Natural killer cell treated with Interleukin-12 subunit alpha and Interleukin-12 subunit beta and Interleukin-15 and Interleukin-18, amount 100 ng/mL, for 72 hours (primary cell): ENCODE data around the gene SLC35G4. TPM values are rescaled to one million over a fixed set of nuclear protein-coding genes. Genes with fewer than 3 reads are reported as not detected.

Experiments used
- ATAC-seq, 2 donors: fragments of 150-1000 bp; cut with Tn5 transposase in 1 of 2; sonication (Bioruptor Pico), chemical (Tn5 transposase) in 1 of 2; 2 replicates each; pipeline ENCODE4 v1.10.0; 2021
- DNase-seq: peaks from one replicate; pipeline ENCODE4 v3.0.0; 2022; ENCODE audit warnings: low spot score
- H3K27ac Mint-ChIP-seq, 2 donors: 1 replicate in 1 of 2; 2 replicates in 1 of 2; pipeline ENCODE4 v1.8.0; 2022; ENCODE audit warnings: mixed read lengths in 2 of 2, mild to moderate bottlenecking in 1 of 2, moderate library complexity in 1 of 2
- H3K27me3 Mint-ChIP-seq, 2 donors: 1 replicate in 1 of 2; 2 replicates in 1 of 2; pipeline ENCODE4 v1.8.0; 2022; ENCODE audit warnings: mixed read lengths in 2 of 2
- H3K36me3 Mint-ChIP-seq: one replicate; pipeline ENCODE4 v1.8.0; 2022; ENCODE audit warnings: mixed read lengths
- H3K4me1 Mint-ChIP-seq, 2 donors: 1 replicate in 1 of 2; 2 replicates in 1 of 2; pipeline ENCODE4 v1.8.0; 2022; ENCODE audit warnings: low read depth in 2 of 2, mixed read lengths in 2 of 2, mild to moderate bottlenecking in 1 of 2
- H3K4me3 Mint-ChIP-seq: one replicate; pipeline ENCODE4 v1.8.0; 2022; ENCODE audit warnings: mixed read lengths
- H3K9me3 Mint-ChIP-seq: 2 replicates; pipeline ENCODE4 v1.8.0; 2022; ENCODE audit warnings: mixed read lengths
- total RNA-seq, 2 donors: library from RNA; stranded (reverse); gene quantifications; one replicate each; pipeline ENCODE4 v1.2.3, GENCODE V29; 2022

Gene SLC35G4
- total RNA-seq, 2 donors from 2014 or later: not detected

GRCh38 chr18:11651899-11652298 lies 42.5 kb downstream of the SLC35G4 start:
- Mint-ChIP-seq H3K27ac (no peak overlapping the region), H3K27me3 (peaks cover 23 to 25% of the 10 kb centered on the region in 2 donors), H3K36me3 (no peaks in the 10 kb centered on the region), H3K9me3 (no peaks in the 10 kb centered on the region), H3K4me1 (no peaks in the 10 kb centered on the region), H3K4me3 (no peak overlapping the region)
- DNase-seq (no peak), ATAC-seq (no peak)

- DNase-seq (no peak), ATAC-seq (peak in 1 of 2 donors; percentile 43)
- H3K4me3 Mint-ChIP-seq: no peak overlapping the region
- no peaks in the 10 kb centered on the region for H3K4me1 Mint-ChIP-seq
- H3K36me3 Mint-ChIP-seq: no peaks in the 10 kb centered on the region
- no peak overlapping the region for H3K27ac Mint-ChIP-seq
- H3K27me3 Mint-ChIP-seq: peaks cover 34 to 37% of the 10 kb centered on the region in 2 donors
- no peaks in the 10 kb centered on the region for H3K9me3 Mint-ChIP-seq
These were observed 44.1 kb downstream of the SLC35G4 start for GRCh38 chr18:11653521-11653920.

GRCh38 chr18:11654736-11655605 lies 45.6 kb downstream of the SLC35G4 start:
- ATAC-seq (peak in 1 of 2 donors; percentile 59), DNase-seq (no peak)
- Mint-ChIP-seq H3K9me3 (no peaks in the 10 kb centered on the region), H3K4me3 (no peak overlapping the region), H3K27ac (no peak overlapping the region), H3K27me3 (peaks cover 34 to 42% of the 10 kb centered on the region in 2 donors), H3K4me1 (no peaks in the 10 kb centered on the region), H3K36me3 (no peaks in the 10 kb centered on the region)

- no peaks in the 10 kb centered on the region for H3K36me3 Mint-ChIP-seq
- H3K4me1 Mint-ChIP-seq: no peaks in the 10 kb centered on the region
- H3K9me3 Mint-ChIP-seq: no peaks in the 10 kb centered on the region
- H3K27me3 Mint-ChIP-seq: peaks cover 34 to 42% of the 10 kb centered on the region in 2 donors
- no peak for DNase-seq
- no peak overlapping the region for H3K4me3 Mint-ChIP-seq
- no peak overlapping the region for H3K27ac Mint-ChIP-seq
- no peak for ATAC-seq
These were observed 46.2 kb downstream of the SLC35G4 start for GRCh38 chr18:11655606-11655932.

GRCh38 chr18:11657152-11657551 lies 47.8 kb downstream of the SLC35G4 start:
- DNase-seq (no peak), ATAC-seq (no peak)
- Mint-ChIP-seq H3K27ac (no peak overlapping the region), H3K4me3 (no peak overlapping the region), H3K9me3 (no peaks in the 10 kb centered on the region), H3K27me3 (peaks cover 30 to 36% of the 10 kb centered on the region in 2 donors), H3K36me3 (no peaks in the 10 kb centered on the region), H3K4me1 (no peaks in the 10 kb centered on the region)

- Mint-ChIP-seq H3K4me3 (no peak overlapping the region), H3K27me3 (peaks cover 30 to 35% of the 10 kb centered on the region in 2 donors), H3K4me1 (no peaks in the 10 kb centered on the region), H3K36me3 (no peaks in the 10 kb centered on the region), H3K27ac (no peak overlapping the region), H3K9me3 (no peaks in the 10 kb centered on the region)
- DNase-seq: no peak
- no peak for ATAC-seq
These were observed 48.2 kb downstream of the SLC35G4 start for GRCh38 chr18:11657554-11657953.

- H3K27ac Mint-ChIP-seq: no peak overlapping the region
- no peaks in the 10 kb centered on the region for H3K9me3 Mint-ChIP-seq
- H3K27me3 Mint-ChIP-seq: peaks cover 30 to 35% of the 10 kb centered on the region in 2 donors
These were observed 48.6 kb downstream of the SLC35G4 start for GRCh38 chr18:11658019-11658418.

GRCh38 chr18:11658989-11659388 lies 49.6 kb downstream of the SLC35G4 start:
- Mint-ChIP-seq H3K27me3 (peaks cover 26 to 31% of the 10 kb centered on the region in 2 donors), H3K9me3 (no peaks in the 10 kb centered on the region), H3K4me1 (no peaks in the 10 kb centered on the region), H3K36me3 (no peaks in the 10 kb centered on the region), H3K27ac (no peak overlapping the region), H3K4me3 (no peak overlapping the region)
- DNase-seq (no peak), ATAC-seq (no peak)

More at GRCh38 chr18:11658019-11658418, 48.6 kb downstream of the SLC35G4 start:
- ATAC-seq: no peak
- Mint-ChIP-seq H3K4me1 (no peaks in the 10 kb centered on the region), H3K4me3 (no peak overlapping the region), H3K36me3 (no peaks in the 10 kb centered on the region)
- no peak for DNase-seq

Other genes with a start within 250 kb of the SLC35G4 start
- 1 to 10 TPM; 1.2 TPM for gene GNAL, start 79.7 kb downstream of the SLC35G4 start, total RNA-seq
- gene CHMP1B, start 241.8 kb downstream of the SLC35G4 start, total RNA-seq: 10 to 100 TPM; 19.3 to 25.7 TPM